Upper lobe of left lung (tissue), 4 donors: Measurements from ENCODE around the gene TCF7L2.

Experiments used
- CTCF ChIP-seq, 6 experiments: fragments of 450-650 bp in 4 of 6; fragments of 200-600 bp in 2 of 6; sonication (generic) in 2 of 6; IDR thresholded peaks; one replicate each; pipeline ENCODE4 v1.5.1; 2016 to 2019; ENCODE audit warnings: antibody characterized with exemption in 6 of 6
- POLR2AphosphoS5 ChIP-seq, 2 donors: sonication (generic); formaldehyde crosslinking; IDR thresholded peaks; one replicate each; pipeline ENCODE4 v1.5.1; 2017; ENCODE audit warnings: antibody characterized with exemption in 2 of 2

- TF ChIP-seq CTCF (IDR thresholded peaks at IDR 0.05) (no peak), POLR2AphosphoS5 (IDR thresholded peaks at IDR 0.05) (no peak)
Measured at GRCh38 chr10:113175176-113175575, 225.1 kb downstream of the TCF7L2 start.
